ENCODE results near the gene CLASP1. TPM values are rescaled to one million over a fixed set of nuclear protein-coding genes. Genes with fewer than 3 reads are reported as not detected.

CLASP1 gene
- total and polyA plus RNA-seq, 2 experiments from 2014 or later, result 16.6 to 56.3 TPM

GRCh38 chr2:121360566-121361300 is 288.5 kb downstream of the CLASP1 start (continued):
- TF ChIP-seq, protein P1, sequence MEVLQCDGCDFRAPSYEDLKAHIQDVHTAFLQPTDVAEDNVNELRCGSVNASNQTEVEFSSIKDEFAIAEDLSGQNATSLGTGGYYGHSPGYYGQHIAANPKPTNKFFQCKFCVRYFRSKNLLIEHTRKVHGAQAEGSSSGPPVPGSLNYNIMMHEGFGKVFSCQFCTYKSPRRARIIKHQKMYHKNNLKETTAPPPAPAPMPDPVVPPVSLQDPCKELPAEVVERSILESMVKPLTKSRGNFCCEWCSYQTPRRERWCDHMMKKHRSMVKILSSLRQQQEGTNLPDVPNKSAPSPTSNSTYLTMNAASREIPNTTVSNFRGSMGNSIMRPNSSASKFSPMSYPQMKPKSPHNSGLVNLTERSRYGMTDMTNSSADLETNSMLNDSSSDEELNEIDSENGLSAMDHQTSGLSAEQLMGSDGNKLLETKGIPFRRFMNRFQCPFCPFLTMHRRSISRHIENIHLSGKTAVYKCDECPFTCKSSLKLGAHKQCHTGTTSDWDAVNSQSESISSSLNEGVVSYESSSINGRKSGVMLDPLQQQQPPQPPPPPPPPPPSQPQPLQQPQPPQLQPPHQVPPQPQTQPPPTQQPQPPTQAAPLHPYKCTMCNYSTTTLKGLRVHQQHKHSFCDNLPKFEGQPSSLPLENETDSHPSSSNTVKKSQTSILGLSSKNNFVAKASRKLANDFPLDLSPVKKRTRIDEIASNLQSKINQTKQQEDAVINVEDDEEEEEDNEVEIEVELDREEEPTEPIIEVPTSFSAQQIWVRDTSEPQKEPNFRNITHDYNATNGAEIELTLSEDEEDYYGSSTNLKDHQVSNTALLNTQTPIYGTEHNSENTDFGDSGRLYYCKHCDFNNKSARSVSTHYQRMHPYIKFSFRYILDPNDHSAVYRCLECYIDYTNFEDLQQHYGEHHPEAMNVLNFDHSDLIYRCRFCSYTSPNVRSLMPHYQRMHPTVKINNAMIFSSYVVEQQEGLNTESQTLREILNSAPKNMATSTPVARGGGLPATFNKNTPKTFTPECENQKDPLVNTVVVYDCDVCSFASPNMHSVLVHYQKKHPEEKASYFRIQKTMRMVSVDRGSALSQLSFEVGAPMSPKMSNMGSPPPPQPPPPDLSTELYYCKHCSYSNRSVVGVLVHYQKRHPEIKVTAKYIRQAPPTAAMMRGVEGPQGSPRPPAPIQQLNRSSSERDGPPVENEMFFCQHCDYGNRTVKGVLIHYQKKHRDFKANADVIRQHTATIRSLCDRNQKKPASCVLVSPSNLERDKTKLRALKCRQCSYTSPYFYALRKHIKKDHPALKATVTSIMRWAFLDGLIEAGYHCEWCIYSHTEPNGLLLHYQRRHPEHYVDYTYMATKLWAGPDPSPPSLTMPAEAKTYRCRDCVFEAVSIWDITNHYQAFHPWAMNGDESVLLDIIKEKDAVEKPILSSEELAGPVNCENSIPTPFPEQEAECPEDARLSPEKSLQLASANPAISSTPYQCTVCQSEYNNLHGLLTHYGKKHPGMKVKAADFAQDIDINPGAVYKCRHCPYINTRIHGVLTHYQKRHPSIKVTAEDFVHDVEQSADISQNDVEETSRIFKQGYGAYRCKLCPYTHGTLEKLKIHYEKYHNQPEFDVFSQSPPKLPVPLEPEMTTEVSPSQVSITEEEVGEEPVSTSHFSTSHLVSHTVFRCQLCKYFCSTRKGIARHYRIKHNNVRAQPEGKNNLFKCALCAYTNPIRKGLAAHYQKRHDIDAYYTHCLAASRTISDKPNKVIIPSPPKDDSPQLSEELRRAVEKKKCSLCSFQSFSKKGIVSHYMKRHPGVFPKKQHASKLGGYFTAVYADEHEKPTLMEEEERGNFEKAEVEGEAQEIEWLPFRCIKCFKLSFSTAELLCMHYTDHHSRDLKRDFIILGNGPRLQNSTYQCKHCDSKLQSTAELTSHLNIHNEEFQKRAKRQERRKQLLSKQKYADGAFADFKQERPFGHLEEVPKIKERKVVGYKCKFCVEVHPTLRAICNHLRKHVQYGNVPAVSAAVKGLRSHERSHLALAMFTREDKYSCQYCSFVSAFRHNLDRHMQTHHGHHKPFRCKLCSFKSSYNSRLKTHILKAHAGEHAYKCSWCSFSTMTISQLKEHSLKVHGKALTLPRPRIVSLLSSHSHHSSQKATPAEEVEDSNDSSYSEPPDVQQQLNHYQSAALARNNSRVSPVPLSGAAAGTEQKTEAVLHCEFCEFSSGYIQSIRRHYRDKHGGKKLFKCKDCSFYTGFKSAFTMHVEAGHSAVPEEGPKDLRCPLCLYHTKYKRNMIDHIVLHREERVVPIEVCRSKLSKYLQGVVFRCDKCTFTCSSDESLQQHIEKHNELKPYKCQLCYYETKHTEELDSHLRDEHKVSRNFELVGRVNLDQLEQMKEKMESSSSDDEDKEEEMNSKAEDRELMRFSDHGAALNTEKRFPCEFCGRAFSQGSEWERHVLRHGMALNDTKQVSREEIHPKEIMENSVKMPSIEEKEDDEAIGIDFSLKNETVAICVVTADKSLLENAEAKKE (CRISPR knock-in tag; IDR thresholded peaks at IDR 0.05), result no peak
- TF ChIP-seq EZH2 (IDR thresholded peaks at IDR 0.05; ENCODE audit: low read depth, unreplicated experiment) (no peak), ZNF114 (CRISPR knock-in tag; IDR thresholded peaks at IDR 0.05) (no peak), CREB1 (CRISPR knock-in tag; IDR thresholded peaks at IDR 0.05; ENCODE audit: low read depth) (no peak), ZNF331 (CRISPR knock-in tag; IDR thresholded peaks at IDR 0.05; ENCODE audit: low read depth) (no peak), STAT1 (IDR thresholded peaks at IDR 0.05; ENCODE audit: unreplicated experiment) (no peak), EZH2phosphoT487 (IDR thresholded peaks at IDR 0.05; ENCODE audit: unreplicated experiment) (no peak), JUNB (IDR thresholded peaks at IDR 0.05; ENCODE audit: unreplicated experiment) (no peak), NANOG (IDR thresholded peaks at IDR 0.05; ENCODE audit: borderline replicate concordance) (no peak), CTCF (conservative IDR thresholded peaks at IDR 0.05; ENCODE audit: low read depth in 2 of 2) (no peak), ETS1 (IDR thresholded peaks at IDR 0.05) (no peak)
